Measurements from ENCODE around the gene ASAP2.
"Not testable (repeated sequence)": the region's sequence is repeated elsewhere in the genome, so short reads cannot be mapped to it uniquely, and the experiment has no call there.

ASAP2 gene

DNA sequence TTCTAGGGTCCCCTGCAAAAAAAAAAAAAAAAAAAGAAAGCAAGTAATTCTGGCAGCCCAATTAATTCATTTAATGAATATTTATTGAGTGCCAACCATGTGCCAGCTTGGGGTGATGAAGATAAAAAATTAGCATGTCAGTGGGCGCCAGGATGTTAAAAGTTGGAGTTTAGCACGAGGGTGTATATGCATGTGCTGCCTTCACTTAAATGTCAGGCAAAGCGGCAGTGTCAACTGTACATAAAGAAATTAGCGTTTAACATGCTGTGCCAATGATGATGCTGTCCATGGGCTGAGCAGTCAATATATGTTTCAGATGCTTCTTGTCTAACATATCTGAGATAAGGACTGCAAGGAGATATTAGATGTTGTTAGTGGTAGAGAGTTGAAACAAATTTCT lies 49.5 kb downstream of the ASAP2 start:
- DNase-seq: no peak

DNA sequence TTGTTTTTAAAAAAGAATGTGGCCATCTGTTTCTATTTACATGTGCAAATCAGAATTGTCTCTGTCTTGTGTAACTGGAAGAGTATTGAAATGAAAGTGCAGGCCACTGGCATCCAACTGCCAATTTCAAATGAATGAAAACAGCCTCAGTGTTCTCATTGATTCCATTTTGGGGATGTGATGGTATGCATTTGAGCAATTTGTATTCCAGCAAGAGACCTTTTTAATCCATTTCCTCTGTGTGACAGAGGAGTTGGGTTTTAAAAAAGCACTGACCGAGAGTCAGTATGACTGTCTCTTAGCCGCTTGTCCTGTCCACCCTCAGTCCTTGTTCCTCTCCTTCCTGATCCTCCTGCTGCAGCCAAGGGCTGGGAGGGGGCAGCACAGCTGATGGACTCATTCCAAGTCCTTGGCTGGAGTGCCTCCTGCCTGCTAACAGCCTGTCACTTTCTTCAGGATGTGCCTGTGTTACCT lies 50.0 kb downstream of the ASAP2 start:
- DNase-seq: peak; percentile 30

DNA sequence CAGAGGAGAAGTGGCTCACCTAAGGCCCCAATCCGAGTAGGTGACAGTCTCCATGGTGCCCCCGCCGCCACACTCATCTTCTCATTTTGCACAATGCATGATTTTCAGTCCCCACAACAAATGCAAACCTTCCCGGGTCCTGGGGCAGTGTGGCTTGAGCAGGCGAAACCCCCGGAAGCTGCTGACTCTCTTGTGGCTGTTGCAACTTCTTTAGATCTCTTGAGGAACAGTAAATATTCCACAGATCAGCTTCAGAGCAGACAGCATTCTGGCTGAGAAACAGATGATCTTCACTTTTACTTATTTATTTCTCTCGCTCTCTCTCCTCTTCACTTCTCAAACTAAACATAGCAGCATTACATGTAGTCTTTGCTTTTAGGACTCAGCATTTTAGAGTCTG lies 51.9 kb downstream of the ASAP2 start:
- DNase-seq: no peak

- DNase-seq: no peak
Measured at GRCh38 chr2:9258953-9259399, 52.4 kb downstream of the ASAP2 start.

- DNase-seq: no peak
Measured at GRCh38 chr2:9260464-9260918, 53.9 kb downstream of the ASAP2 start.

DNA sequence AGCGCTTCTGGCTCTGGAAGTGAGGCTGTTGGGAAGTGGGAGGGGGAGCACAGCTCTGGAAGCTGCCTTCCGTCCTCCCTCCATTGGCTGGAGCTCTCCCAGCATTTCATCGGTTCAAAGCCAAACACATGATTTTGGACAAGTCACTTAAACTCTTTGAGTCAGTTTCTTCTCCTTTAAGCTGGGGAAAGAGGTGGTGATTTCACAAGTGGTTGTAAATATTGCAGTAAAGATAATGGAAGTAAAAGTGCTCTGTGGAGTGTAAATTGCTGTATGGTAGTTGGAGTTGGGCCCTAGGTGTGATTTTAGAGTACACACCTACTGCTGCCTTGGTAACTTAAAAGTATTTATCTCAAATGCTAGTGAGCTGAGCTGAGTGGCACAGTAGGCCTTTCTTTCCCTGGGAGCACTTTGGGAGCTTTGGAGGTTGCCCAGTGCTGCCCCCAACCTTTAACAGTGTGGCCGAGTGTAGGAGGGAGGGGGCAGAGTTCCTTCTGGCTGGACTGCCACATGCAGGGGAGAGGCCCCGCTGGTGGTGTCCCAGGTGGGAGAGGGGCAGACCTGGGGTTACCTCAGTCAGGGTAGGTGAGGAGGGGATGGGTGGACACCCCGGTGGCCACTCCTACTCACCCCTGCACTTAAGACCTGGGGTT lies 54.7 kb downstream of the ASAP2 start:
- DNase-seq: no peak

DNA sequence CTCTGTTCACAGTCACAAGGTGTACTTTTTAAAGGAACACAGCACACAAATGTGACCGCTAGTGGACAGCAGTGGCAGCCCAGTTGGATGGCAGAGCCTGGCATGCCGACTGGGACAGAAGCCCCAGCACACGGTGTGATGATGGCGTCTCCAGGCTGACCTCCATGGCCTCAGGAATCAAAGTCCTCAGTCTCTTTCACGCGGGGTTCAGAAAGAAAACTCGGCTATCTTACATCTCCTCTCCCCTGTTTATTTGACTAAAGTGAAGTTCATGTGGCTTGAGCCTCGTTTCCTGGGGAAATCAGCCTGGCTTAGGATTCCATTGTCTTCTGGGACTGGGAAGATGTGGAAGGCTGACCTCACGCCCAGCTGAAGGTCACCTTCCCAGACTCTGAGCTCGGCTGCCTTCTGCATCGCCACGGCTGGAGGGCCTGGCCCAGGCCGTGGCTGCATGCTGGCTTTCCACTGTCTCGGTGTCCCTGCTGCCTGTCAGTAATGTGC lies 56.1 kb downstream of the ASAP2 start:
- DNase-seq: no peak

DNA sequence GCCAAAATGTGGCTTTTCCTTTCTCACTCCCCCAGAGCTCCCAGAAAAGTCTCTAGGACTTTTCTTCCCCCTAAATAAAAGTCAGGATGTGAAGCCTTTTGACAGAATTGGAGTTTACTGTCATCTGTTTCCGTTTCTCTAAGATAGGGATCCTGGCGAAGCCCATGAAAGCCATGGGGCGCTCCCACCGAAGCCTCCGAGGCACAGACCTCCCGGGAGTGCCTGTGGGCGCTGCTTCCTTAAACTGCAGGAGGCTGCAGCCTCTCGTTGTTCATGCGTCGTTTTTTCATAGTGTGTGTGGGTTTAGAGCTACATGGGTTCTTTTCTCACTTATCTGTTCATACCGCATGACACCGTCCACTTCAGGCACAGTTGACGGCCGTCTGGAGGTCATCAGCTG lies 56.8 kb downstream of the ASAP2 start:
- DNase-seq: peak; percentile 35

DNA sequence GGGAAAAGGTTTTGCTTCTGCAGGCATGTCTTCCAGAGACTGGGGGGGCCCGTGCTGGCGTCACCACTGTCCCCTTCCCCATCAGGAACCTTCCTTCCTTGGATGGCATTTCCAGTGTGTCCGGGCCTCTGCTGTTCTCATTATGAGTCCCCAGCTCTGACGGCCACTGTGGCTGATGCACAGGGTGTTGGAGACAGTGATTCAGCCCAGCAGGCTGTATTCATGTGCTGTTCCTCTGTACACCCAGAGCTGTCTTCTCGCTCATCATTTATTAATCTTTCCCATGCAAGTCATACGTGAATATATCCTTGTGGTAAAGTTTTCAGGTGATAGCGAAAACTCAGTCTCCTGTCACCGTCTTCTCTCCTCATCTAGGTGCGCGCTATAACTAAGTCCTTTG lies 57.7 kb downstream of the ASAP2 start:
- peak; percentile 59 for DNase-seq

- DNase-seq: no peak
Measured at GRCh38 chr2:9266711-9267110, 60.1 kb downstream of the ASAP2 start.

- DNase-seq: not testable (repeated sequence)
Measured at GRCh38 chr2:9267286-9267685, 60.7 kb downstream of the ASAP2 start.

DNA sequence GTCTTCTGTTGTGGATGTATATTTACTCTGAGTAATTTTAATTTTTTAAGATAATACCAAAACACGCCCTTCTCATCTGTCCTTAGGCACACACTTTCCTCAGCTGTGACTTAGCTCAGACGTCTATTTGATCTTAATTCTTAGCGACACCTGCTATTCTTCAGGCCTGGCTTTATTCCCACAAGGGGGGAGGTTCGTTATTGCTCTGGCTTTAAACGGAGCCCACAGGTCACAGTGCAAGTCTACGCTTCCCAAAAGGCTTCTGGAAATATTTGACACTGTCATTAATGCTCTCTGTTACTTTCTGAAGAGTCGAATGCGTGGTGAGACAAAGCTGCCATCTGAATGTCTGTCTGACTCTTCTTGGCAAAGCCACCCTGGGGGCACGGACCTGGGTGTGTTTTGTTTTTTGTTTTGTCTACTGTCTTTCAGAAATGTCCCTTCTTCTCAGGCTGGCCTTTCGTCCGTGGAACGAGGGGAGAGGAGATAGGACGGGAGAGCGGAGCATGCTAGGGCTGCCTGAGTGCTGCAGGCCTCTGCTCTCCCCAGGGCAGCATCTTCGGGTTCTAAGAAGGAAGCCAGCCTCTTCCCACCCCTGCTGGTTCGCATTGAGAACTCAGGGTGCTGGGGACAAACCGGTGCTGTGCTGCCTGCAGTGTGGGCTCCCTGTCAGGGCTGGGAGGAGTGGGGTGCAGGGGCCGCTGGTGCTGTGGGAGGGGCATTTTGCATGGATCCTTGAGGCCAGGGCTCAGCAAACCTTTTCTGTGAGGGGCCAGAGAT lies 61.9 kb downstream of the ASAP2 start:
- no peak for DNase-seq

GRCh38 chr2:9269295-9269694 lies 62.7 kb downstream of the ASAP2 start:
- DNase-seq: no peak

- no peak for DNase-seq
Measured at GRCh38 chr2:9269695-9270360, 63.2 kb downstream of the ASAP2 start.

DNA sequence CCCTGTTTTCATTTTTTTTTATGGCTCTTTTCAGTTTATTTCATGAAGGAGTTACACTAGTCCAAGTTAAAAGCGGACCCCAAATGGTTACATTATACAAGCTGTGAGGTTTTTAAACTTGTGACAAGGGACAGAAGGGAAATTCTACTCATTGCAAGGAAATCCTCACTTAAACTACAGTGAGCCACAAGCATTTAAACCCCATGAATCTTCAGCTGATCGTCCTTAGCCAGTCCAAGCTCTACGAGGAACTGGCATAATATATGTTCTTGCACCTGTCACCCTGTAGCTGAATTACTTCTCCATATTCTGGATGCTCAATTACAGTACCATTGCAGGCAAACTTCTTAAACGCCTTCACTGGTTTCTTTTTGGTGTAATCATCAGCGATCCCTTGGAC lies 64.5 kb downstream of the ASAP2 start:
- no peak for DNase-seq

- no peak for DNase-seq
Measured at GRCh38 chr2:9271691-9272090, 65.1 kb downstream of the ASAP2 start.

DNA sequence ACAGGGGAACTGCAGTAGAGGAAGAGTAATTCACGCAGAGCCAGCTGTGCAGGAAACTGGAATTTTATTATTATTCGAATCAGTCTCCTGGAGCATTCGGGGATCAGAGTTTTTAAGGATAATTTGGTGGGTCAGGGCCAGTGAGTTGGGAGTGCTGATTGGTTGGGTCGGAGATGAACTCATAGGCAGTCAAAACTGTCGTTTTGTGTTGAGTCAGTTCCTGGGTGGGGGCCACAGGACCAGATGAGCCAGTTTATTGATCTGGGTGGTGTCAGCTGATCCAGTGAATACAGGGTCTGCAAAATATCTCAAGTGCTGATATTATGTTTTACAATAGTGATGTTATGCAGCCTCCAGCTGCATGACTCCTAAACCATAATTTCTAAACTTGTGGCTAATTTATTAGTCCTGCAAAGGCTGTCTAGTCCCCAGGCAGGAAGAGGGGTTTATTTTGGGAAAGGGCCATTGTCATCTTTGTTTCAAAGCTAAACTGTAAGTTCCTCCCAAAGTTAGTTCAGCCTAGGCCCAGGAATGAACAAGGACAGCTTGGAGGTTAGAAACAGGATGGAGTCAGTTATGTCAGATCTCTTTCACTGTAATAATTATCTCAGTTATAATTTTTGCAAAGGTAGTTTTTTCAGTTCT lies 67.0 kb downstream of the ASAP2 start:
- no peak for DNase-seq

DNA sequence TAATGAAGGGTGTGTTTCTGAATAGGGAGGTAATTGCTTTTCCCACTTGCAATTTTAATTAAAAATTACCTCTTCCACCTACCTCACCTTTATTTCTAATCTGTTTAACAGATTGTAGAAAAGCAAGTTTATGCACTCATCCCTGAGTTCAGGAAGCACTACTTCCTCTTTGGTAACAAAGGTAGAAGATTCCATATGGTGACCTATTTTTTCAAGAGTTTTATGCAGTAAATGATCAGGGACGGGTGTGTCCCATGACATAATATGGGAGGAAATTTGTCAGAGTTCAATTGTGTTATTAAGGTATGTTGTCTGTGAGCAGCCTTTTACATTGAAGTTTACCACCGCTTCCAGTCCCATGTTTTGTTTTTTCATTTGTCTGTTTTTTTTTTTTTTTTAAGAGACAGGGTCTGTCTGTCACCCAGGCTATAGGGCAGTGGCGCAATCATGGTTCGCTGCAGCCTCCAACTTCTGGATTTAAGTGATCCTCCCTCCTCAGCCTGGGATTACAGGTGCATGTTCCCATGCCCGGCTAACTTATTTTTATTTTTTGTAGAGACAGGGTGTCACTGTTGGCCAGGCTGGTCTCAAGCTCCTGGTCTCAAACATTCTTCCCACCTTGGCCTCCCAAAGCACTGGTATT lies 68.2 kb downstream of the ASAP2 start:
- no peak for DNase-seq

DNA sequence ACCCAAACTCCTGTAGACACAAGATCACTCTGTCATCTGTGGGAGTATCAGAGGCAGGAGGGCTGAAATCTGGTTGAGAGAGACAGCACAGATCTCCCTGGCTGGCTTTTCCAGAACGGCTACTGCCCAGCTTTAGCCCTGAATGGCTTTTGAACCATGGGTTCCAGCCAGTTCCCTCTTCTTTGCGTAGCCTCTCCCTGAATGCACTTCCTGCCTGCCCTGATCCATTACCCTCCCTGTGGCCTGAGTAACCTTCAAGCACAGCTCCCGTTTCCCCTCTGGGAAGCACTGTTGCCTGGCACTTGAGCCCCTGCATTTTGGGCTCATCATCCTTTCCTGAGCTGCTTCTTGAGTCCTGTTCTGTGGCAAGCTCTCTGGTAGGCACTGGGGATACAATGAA lies 68.8 kb downstream of the ASAP2 start:
- no peak for DNase-seq

- no peak for DNase-seq
Measured at GRCh38 chr2:9276074-9276473, 69.5 kb downstream of the ASAP2 start.

GRCh38 chr2:9276901-9277451 lies 70.4 kb downstream of the ASAP2 start:
- no peak for DNase-seq

GRCh38 chr2:9278439-9278838 lies 71.8 kb downstream of the ASAP2 start:
- no peak for DNase-seq

All from fibroblast of skin of back (primary cell).